Activated naive CD4-positive, alpha-beta T cell (primary cell): ENCODE results near the gene AREL1.
"Not testable (repeated sequence)": the region's sequence is repeated elsewhere in the genome, so short reads cannot be mapped to it uniquely, and the experiment has no call there.

Experiments used
- DNase-seq, 4 experiments: peaks; one replicate each; lab custom pipeline; 2025; lab: John Stamatoyannopoulos, UW

AREL1 gene

GRCh38 chr14:74712499-74713394 lies at the start of gene AREL1, which contains the start of gene FCF1:
AREL1 (minus strand) TSS chr14:74713080; CDS start chr14:74685615, 27,465 bp downstream.
FCF1 (plus strand) TSS chr14:74713144; CDS start chr14:74713198, 54 bp downstream.
- no peak for DNase-seq

GRCh38 chr14:74758505-74758904 lies 45.6 kb upstream of the AREL1 start:
- not testable (repeated sequence) for DNase-seq

GRCh38 chr14:74756326-74756725 lies 43.4 kb upstream of the AREL1 start:
- no peak for DNase-seq

- no peak for DNase-seq
Measured at GRCh38 chr14:74754899-74755298, 42.0 kb upstream of the AREL1 start.

- DNase-seq: no peak
Measured at GRCh38 chr14:74754157-74754556, 41.3 kb upstream of the AREL1 start.

- no peak for DNase-seq
Measured at GRCh38 chr14:74747237-74747636, 34.4 kb upstream of the AREL1 start.

- no peak for DNase-seq
Measured at GRCh38 chr14:74739293-74740030, 26.6 kb upstream of the AREL1 start.

- DNase-seq: no peak
Measured at GRCh38 chr14:74737753-74738325, 25.0 kb upstream of the AREL1 start.

GRCh38 chr14:74735125-74735524 lies 22.2 kb upstream of the AREL1 start:
- DNase-seq: no peak

- no peak for DNase-seq
Measured at GRCh38 chr14:74733221-74733620, 20.3 kb upstream of the AREL1 start.

- no peak for DNase-seq
Measured at GRCh38 chr14:74732387-74732786, 19.5 kb upstream of the AREL1 start.

GRCh38 chr14:74723134-74723533 lies 10.3 kb upstream of the AREL1 start:
- DNase-seq: no peak

GRCh38 chr14:74720526-74720925 lies 7.6 kb upstream of the AREL1 start:
- DNase-seq: no peak

GRCh38 chr14:74713395-74713735 lies 485 bp upstream of the AREL1 start:
- no peak for DNase-seq

- no peak for DNase-seq
Measured at GRCh38 chr14:74711651-74712050, 1.2 kb downstream of the AREL1 start.

- no peak for DNase-seq
Measured at GRCh38 chr14:74710480-74710879, 2.4 kb downstream of the AREL1 start.

GRCh38 chr14:74705613-74706500 lies 7.0 kb downstream of the AREL1 start:
- DNase-seq: no peak

GRCh38 chr14:74704656-74705055 lies 8.2 kb downstream of the AREL1 start:
- DNase-seq: no peak

- no peak for DNase-seq
Measured at GRCh38 chr14:74703043-74703442, 9.8 kb downstream of the AREL1 start.

- DNase-seq: no peak
Measured at GRCh38 chr14:74702293-74702692, 10.6 kb downstream of the AREL1 start.

- no peak for DNase-seq
Measured at GRCh38 chr14:74698465-74698864, 14.4 kb downstream of the AREL1 start.

GRCh38 chr14:74697976-74698375 lies 14.9 kb downstream of the AREL1 start:
- DNase-seq: no peak
